BE2C (cell line): ENCODE results near the gene CRAT.

Experiments
- DNase-seq: peaks from one replicate; pipeline ENCODE4 v3.0.0-alpha.2; 2020
- H3K27me3 ChIP-seq: fragments of 250-450 bp; sonication (Bioruptor Pico); 2 replicates; pipeline ENCODE4 v1.5.1; 2020; ENCODE audit warnings: mild to moderate bottlenecking
- H3K36me3 ChIP-seq: fragments of 250-450 bp; sonication (Bioruptor Pico); 2 replicates; pipeline ENCODE4 v1.5.1; 2020; ENCODE audit warnings: mild to moderate bottlenecking
- H3K4me1 ChIP-seq: fragments of 250-450 bp; sonication (Bioruptor Pico); 2 replicates; pipeline ENCODE4 v1.5.1; 2020
- H3K4me3 ChIP-seq: 2 replicates; pipeline ENCODE4 v1.5.1; 2011; ENCODE audit warnings: low read depth, low read length
- H3K9me3 ChIP-seq: fragments of 250-450 bp; sonication (Bioruptor Pico); 2 replicates; pipeline ENCODE4 v1.5.1; 2020
- TF ChIP-seq, protein P1 (sequence below): IDR thresholded peaks from 2 replicates; pipeline ENCODE4 v1.5.1; 2012; ENCODE audit warnings: mild to moderate bottlenecking, low read depth, low read length

The CRAT gene

DNA sequence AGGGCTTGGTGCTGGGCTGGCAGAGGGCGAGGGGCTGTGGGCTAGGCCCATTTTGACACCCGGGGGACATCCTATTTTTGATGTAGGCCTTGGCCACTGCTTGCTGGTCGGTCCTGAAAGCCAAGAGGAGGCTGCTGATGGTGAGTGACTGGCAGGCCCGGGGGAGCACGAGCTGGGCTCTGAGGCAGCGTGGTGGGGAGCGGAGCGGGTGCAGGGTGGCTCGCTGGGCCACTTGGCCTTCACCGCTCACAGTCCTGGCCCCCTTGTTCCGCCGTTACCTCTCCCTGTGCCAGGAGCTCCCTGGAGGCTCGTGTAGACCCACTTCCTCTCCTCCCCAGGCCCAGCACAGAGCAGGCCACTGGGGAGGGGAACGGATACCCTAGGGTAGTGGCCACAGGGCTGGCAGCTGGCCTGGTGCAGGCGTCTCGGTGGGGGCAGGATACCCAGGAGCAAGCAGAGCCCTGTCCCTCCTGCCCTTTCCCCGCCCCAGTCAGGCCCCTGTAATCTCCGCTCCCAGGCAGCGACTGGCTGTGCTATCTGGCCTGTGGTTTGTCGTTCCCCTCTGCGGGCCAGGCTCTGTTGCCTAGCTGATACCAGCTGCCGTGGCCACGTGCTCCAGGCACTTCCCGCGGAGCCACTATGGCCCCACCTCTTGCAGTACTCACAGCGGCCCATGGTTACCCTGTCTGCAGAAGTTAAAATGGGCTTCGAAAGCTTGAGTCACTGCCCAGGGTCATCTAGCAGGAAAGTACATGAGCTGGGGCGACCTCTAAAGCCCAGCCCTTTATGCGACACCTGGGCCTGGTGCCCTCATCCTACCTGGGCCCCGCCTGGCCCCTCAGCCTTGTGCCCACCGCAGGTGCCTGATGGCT lies 41.4 kb downstream of the CRAT start:
- TF ChIP-seq, protein P1, sequence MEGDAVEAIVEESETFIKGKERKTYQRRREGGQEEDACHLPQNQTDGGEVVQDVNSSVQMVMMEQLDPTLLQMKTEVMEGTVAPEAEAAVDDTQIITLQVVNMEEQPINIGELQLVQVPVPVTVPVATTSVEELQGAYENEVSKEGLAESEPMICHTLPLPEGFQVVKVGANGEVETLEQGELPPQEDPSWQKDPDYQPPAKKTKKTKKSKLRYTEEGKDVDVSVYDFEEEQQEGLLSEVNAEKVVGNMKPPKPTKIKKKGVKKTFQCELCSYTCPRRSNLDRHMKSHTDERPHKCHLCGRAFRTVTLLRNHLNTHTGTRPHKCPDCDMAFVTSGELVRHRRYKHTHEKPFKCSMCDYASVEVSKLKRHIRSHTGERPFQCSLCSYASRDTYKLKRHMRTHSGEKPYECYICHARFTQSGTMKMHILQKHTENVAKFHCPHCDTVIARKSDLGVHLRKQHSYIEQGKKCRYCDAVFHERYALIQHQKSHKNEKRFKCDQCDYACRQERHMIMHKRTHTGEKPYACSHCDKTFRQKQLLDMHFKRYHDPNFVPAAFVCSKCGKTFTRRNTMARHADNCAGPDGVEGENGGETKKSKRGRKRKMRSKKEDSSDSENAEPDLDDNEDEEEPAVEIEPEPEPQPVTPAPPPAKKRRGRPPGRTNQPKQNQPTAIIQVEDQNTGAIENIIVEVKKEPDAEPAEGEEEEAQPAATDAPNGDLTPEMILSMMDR, result no peak
- Histone ChIP-seq H3K4me1 (peaks cover 16% of the 10 kb centered on the region), H3K4me3 (no peak overlapping the region), H3K9me3 (no peaks in the 10 kb centered on the region), H3K27me3 (no peaks in the 10 kb centered on the region), H3K36me3 (peaks cover 13% of the 10 kb centered on the region)
- DNase-seq, result peak; percentile 93

DNA sequence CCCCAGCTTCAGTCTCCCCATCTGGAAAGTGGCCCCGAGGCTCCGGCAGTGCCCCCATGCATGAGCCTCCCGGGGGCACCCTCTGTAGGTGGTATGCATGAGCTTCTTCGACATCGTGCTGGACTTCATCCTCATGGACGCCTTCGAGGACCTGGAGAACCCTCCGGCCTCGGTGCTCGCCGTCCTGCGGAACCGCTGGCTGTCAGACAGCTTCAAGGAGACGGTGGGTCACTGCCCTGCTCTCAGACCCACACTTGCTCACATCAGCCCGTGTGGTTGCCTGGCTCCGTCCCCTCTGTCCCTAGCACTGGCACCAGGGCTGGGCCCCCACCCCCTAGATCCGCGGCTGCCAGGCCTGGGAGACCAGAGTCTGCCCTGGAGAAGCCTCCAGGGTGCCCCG lies 42.5 kb downstream of the CRAT start:
- Histone ChIP-seq H3K36me3 (peaks cover 13% of the 10 kb centered on the region), H3K27me3 (no peaks in the 10 kb centered on the region), H3K9me3 (no peaks in the 10 kb centered on the region), H3K4me1 (peaks cover 16% of the 10 kb centered on the region), H3K4me3 (no peak overlapping the region)
- DNase-seq, result no peak
- TF ChIP-seq, protein P1, result no peak

DNA sequence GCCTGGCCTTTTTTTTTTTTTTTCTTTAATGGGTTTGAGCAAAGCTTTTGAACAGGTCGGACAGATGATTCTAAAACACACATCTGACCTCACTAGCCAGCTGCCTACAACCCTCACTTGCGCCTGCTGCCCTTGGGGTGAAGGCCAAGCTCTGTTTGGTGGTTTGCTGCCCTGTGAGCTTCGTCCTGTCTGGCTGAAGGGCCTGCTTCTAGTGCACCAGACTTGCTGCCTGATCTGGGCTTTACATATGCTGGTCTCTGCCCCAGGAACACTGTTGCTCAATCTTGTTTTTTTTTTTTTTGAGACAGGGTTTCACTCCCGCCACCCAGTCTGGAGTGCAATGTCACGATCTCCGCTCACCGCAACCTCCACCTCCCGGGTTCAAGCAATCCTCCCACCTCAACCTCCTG lies 46.1 kb downstream of the CRAT start:
- no peak for DNase-seq
- Histone ChIP-seq H3K4me1 (peaks cover 8% of the 10 kb centered on the region), H3K9me3 (no peaks in the 10 kb centered on the region), H3K4me3 (no peak overlapping the region), H3K36me3 (peaks cover 9% of the 10 kb centered on the region), H3K27me3 (no peaks in the 10 kb centered on the region)
- TF ChIP-seq, protein P1, result no peak

DNA sequence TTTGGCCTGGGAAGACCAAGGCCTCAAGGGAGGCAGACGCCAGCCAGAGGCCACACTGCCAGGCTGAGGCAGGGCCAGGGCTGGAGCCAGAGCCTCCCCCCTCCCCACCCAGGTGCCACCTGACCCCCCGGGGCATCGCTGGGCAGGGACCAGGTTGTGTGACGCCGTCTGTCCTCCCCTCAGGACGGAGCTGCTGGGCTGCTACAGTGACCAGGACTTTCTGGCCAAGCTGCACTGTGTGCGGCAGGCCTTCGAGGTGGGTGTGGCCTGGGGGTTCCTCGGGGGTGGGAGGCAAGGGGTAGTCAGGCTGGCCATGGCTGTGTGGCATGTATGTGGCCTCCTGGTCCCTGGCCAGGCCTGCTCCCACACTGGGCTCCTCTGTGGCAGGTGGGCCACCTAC lies 47.5 kb downstream of the CRAT start:
- peaks cover 9% of the 10 kb centered on the region for H3K36me3 ChIP-seq
- H3K4me1 ChIP-seq, result no peaks in the 10 kb centered on the region
- DNase-seq, result no peak
- H3K27me3 ChIP-seq, result no peaks in the 10 kb centered on the region
- TF ChIP-seq, protein P1, result no peak
- no peaks in the 10 kb centered on the region for H3K9me3 ChIP-seq
- H3K4me3 ChIP-seq, result no peak overlapping the region

DNA sequence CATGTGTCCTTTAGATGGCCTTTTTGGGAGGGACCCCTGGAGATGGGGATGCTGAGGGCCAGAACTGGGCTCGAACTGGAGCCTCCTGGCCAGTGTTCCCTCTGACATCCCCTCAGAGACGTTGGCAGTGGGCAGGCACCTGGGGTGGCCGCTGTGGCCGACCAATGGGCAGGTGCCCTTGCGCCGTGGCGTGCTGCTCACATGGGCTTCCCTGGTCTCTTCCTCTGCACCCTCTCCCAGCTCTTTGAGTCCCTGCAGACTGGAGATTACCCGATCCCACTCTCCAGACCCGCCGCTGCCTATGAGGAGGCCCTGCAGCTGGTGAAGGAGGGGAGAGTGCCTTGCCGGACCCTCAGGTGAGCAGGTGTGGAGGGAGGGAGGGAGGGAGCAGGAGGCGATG lies 49.6 kb downstream of the CRAT start:
- no peaks in the 10 kb centered on the region for H3K9me3 ChIP-seq
- H3K36me3 ChIP-seq, result peaks cover 11% of the 10 kb centered on the region
- no peaks in the 10 kb centered on the region for H3K27me3 ChIP-seq
- no peak for DNase-seq
- H3K4me1 ChIP-seq, result no peaks in the 10 kb centered on the region
- TF ChIP-seq, protein P1, result no peak
- H3K4me3 ChIP-seq, result no peak overlapping the region
